ENCODE data around the gene NOSTRIN. TPM values are rescaled to one million over a fixed set of nuclear protein-coding genes. Genes with fewer than 3 reads are reported as not detected.
"Not testable (repeated sequence)": the region's sequence is repeated elsewhere in the genome, so short reads cannot be mapped to it uniquely, and the experiment has no call there.

The NOSTRIN gene
- total RNA-seq, 1 experiment from 2014 or later = not detected

DNA sequence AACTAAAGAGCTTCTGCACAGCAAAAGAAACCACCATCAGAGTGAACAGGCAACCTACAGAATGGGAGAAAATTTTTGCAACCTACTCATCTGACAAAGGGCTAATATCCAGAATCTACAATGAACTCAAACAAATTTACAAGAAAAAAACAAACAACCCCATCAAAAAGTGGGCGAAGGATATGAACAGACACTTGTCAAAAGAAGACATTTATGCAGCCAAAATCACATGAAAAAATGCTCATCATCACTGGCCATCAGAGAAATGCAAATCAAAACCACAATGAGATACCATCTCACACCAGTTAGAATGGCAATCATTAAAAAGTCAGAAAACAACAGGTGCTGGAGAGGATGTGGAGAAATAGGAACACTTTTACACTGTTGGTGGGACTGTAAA is 67.9 kb downstream of the NOSTRIN start:
- Mint-ChIP-seq H3K36me3 (ENCODE audit: insufficient read depth in 1 of 3, low read depth in 3 of 3) (peaks cover 36 to 47% (median 46%) of the 10 kb centered on the region in 3 experiments), H3K9me3 (peaks cover 14 to 16% of the 10 kb centered on the region in 2 experiments; a peak in 4 of 5 replicates)
- not testable (repeated sequence) for H2AFZ ChIP-seq (ENCODE audit: low read length); H3K27ac ChIP-seq (ENCODE audit: insufficient read length, low read depth, low read length); H3K18ac ChIP-seq (ENCODE audit: insufficient read length, low read depth, low read length); H3K9me3 ChIP-seq (ENCODE audit: control insufficient read depth, low read depth, low read length); H3K4me1 ChIP-seq (ENCODE audit: insufficient read depth, low read length); H4K5ac ChIP-seq (ENCODE audit: insufficient read length, low read depth, low read length); H4K8ac ChIP-seq (replicated peaks; ENCODE audit: insufficient read length, low read depth, low read length); H3T11ph ChIP-seq (ENCODE audit: low read length); H2BK120ac ChIP-seq (ENCODE audit: low read depth, low read length, poor library complexity, severe bottlenecking); H3K23me2 ChIP-seq (ENCODE audit: insufficient read length, low read depth, low read length, poor library complexity, severe bottlenecking); H3K27me3 ChIP-seq (ENCODE audit: insufficient read depth, low read length); H3K4me1 Mint-ChIP-seq; H3K4ac ChIP-seq (ENCODE audit: low read depth, low read length); H4K20me1 ChIP-seq (ENCODE audit: control insufficient read depth, insufficient read depth, insufficient read length); H3K4me3 Mint-ChIP-seq; H3K9ac ChIP-seq (ENCODE audit: extremely low read depth, insufficient read length, low read length); H3K23ac ChIP-seq (ENCODE audit: insufficient read length, low read depth, low read length); H4K91ac ChIP-seq (ENCODE audit: insufficient read length, low read depth, low read length); DNase-seq; H2AK5ac ChIP-seq (ENCODE audit: insufficient read length, low read length); H3K56ac ChIP-seq (ENCODE audit: insufficient read length, low read depth, low read length); H3K79me2 ChIP-seq (ENCODE audit: insufficient read depth, low read length); H2BK15ac ChIP-seq (ENCODE audit: low read depth, low read length); H2BK5ac ChIP-seq (ENCODE audit: insufficient read length, low read length); H2BK20ac ChIP-seq (ENCODE audit: low read depth, low read length, poor library complexity, severe bottlenecking); H3K27me3 Mint-ChIP-seq (ENCODE audit: low read depth); H3K79me1 ChIP-seq (ENCODE audit: insufficient read depth, low read depth, low read length, poor library complexity, severe bottlenecking); H3K14ac ChIP-seq (ENCODE audit: insufficient read depth, low read length); H3K27ac Mint-ChIP-seq; H3K4me2 ChIP-seq (ENCODE audit: insufficient read depth, insufficient read length, low read length); H2BK12ac ChIP-seq (ENCODE audit: insufficient read length, low read depth, low read length)
- WGBS (ENCODE audit: extremely low coverage, insufficient read length, low lambda C conversion rate) = no CpG with 5 or more reads among the region's 1 CpG

DNA sequence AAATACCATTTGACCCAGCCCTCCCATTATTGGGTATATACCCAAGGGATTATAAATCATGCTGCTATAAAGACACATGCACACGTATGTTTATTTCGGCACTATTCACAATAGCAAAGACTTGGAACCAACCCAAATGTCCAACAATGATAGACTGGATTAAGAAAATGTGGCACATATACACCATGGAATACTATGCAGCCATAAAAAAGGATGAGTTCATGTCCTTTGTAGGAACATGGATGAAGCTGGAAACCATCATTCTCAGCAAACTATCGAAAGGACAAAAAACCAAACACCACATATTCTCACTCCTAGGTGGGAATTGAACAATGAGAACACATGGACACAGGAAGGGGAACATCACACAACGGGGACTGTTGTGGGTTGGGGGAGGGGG is 68.4 kb downstream of the NOSTRIN start:
- H3K14ac ChIP-seq (ENCODE audit: insufficient read depth, low read length); H2AK5ac ChIP-seq (ENCODE audit: insufficient read length, low read length); DNase-seq; H3K23me2 ChIP-seq (ENCODE audit: insufficient read length, low read depth, low read length, poor library complexity, severe bottlenecking); H3K9ac ChIP-seq (ENCODE audit: extremely low read depth, insufficient read length, low read length); H2AFZ ChIP-seq (ENCODE audit: low read length); H2BK15ac ChIP-seq (ENCODE audit: low read depth, low read length); H3K27me3 Mint-ChIP-seq (ENCODE audit: low read depth); H3K4me1 ChIP-seq (ENCODE audit: insufficient read depth, low read length); H3K23ac ChIP-seq (ENCODE audit: insufficient read length, low read depth, low read length); H2BK5ac ChIP-seq (ENCODE audit: insufficient read length, low read length); H2BK20ac ChIP-seq (ENCODE audit: low read depth, low read length, poor library complexity, severe bottlenecking); H3K18ac ChIP-seq (ENCODE audit: insufficient read length, low read depth, low read length); H3K4me1 Mint-ChIP-seq; H3K4me3 Mint-ChIP-seq; H3K79me2 ChIP-seq (ENCODE audit: insufficient read depth, low read length); H3K4me2 ChIP-seq (ENCODE audit: insufficient read depth, insufficient read length, low read length); H3T11ph ChIP-seq (ENCODE audit: low read length); H3K27me3 ChIP-seq (ENCODE audit: insufficient read depth, low read length); H3K56ac ChIP-seq (ENCODE audit: insufficient read length, low read depth, low read length); H4K8ac ChIP-seq (replicated peaks; ENCODE audit: insufficient read length, low read depth, low read length); H3K79me1 ChIP-seq (ENCODE audit: insufficient read depth, low read depth, low read length, poor library complexity, severe bottlenecking); H3K27ac Mint-ChIP-seq; H3K27ac ChIP-seq (ENCODE audit: insufficient read length, low read depth, low read length); H3K4ac ChIP-seq (ENCODE audit: low read depth, low read length); H3K9me3 ChIP-seq (ENCODE audit: control insufficient read depth, low read depth, low read length); H2BK12ac ChIP-seq (ENCODE audit: insufficient read length, low read depth, low read length); H4K91ac ChIP-seq (ENCODE audit: insufficient read length, low read depth, low read length); H2BK120ac ChIP-seq (ENCODE audit: low read depth, low read length, poor library complexity, severe bottlenecking); H4K5ac ChIP-seq (ENCODE audit: insufficient read length, low read depth, low read length); H4K20me1 ChIP-seq (ENCODE audit: control insufficient read depth, insufficient read depth, insufficient read length): not testable (repeated sequence)
- H3K36me3 Mint-ChIP-seq (ENCODE audit: insufficient read depth in 1 of 3, low read depth in 3 of 3) = peaks cover 35 to 47% (median 44%) of the 10 kb centered on the region in 3 experiments
- WGBS (ENCODE audit: extremely low coverage, insufficient read length, low lambda C conversion rate) = no CpG with 5 or more reads among the region's 4 CpGs
- peaks cover 14 to 16% of the 10 kb centered on the region in 2 experiments; a peak in 4 of 5 replicates for H3K9me3 Mint-ChIP-seq

Data from H9 (cell line).